Measurements from ENCODE around the gene FNDC11. TPM values are rescaled to one million over a fixed set of nuclear protein-coding genes. Genes with fewer than 3 reads are reported as not detected.

FNDC11 gene
- total RNA-seq, 1 donor from 2014 or later = 0.32 TPM

- DNase-seq = no peak
- TF ChIP-seq CTCF (IDR thresholded peaks at IDR 0.05) = no peak
- no peak overlapping the region for H3K27ac ChIP-seq
- no peaks in the 10 kb centered on the region for H3K9me3 ChIP-seq
- no peak for ATAC-seq
- peaks cover 8% of the 10 kb centered on the region for H3K4me1 ChIP-seq
- no peaks in the 10 kb centered on the region for H3K36me3 ChIP-seq
- no peak overlapping the region for H3K4me3 ChIP-seq
- intact Hi-C loops (cut with DNase I) = no loop called here
- H3K27me3 ChIP-seq = peaks cover 19% of the 10 kb centered on the region
Measured at GRCh38 chr20:63543131-63543530, 10.8 kb upstream of the FNDC11 start.

- Histone ChIP-seq H3K27ac (no peak overlapping the region), H3K27me3 (peaks cover 25% of the 10 kb centered on the region), H3K4me1 (peaks cover 1% of the 10 kb centered on the region), H3K4me3 (no peak overlapping the region), H3K9me3 (no peaks in the 10 kb centered on the region), H3K36me3 (no peaks in the 10 kb centered on the region)
- TF ChIP-seq CTCF (IDR thresholded peaks at IDR 0.05) = no peak
- intact Hi-C loops (cut with DNase I) = no loop called here
- ATAC-seq (no peak), DNase-seq (no peak)
Measured at GRCh38 chr20:63543733-63544132, 10.2 kb upstream of the FNDC11 start.

GRCh38 chr20:63544241-63544957 lies 9.6 kb upstream of the FNDC11 start:
- intact Hi-C loops (cut with DNase I) = no loop called here
- DNase-seq = no peak
- H3K4me3 ChIP-seq = no peak overlapping the region
- H3K27me3 ChIP-seq = peaks cover 27% of the 10 kb centered on the region
- no peaks in the 10 kb centered on the region for H3K36me3 ChIP-seq
- H3K4me1 ChIP-seq = no peaks in the 10 kb centered on the region
- ATAC-seq = no peak
- no peaks in the 10 kb centered on the region for H3K9me3 ChIP-seq
- H3K27ac ChIP-seq = no peak overlapping the region
- TF ChIP-seq CTCF (IDR thresholded peaks at IDR 0.05) = no peak

- Histone ChIP-seq H3K9me3 (no peaks in the 10 kb centered on the region), H3K4me1 (no peaks in the 10 kb centered on the region), H3K36me3 (no peaks in the 10 kb centered on the region), H3K27ac (no peak overlapping the region), H3K4me3 (no peak overlapping the region), H3K27me3 (peaks cover 27% of the 10 kb centered on the region)
- ATAC-seq = no peak
- no peak for DNase-seq
- TF ChIP-seq CTCF (IDR thresholded peaks at IDR 0.05) = no peak
- intact Hi-C loops (cut with DNase I) = no loop called here
Measured at GRCh38 chr20:63544958-63545516, 8.9 kb upstream of the FNDC11 start.

GRCh38 chr20:63545814-63546213 lies 8.1 kb upstream of the FNDC11 start:
- Histone ChIP-seq H3K4me3 (no peak overlapping the region), H3K4me1 (no peaks in the 10 kb centered on the region), H3K27ac (no peak overlapping the region), H3K27me3 (peaks cover 27% of the 10 kb centered on the region), H3K9me3 (no peaks in the 10 kb centered on the region), H3K36me3 (no peaks in the 10 kb centered on the region)
- TF ChIP-seq CTCF (IDR thresholded peaks at IDR 0.05) = no peak
- intact Hi-C loops (cut with DNase I) = no loop called here
- ATAC-seq (no peak), DNase-seq (no peak)

Data from upper lobe of right lung (tissue), 1 donor.